Thyroid gland (tissue), 4 donors: ENCODE results near the gene SYNPO2. TPM values are rescaled to one million over a fixed set of nuclear protein-coding genes. Genes with fewer than 3 reads are reported as not detected.

ENCODE experiments used
- DNase-seq, 2 donors: peaks; one replicate each; pipeline ENCODE4 v3.0.0-alpha.2; 2019
- H3K27ac ChIP-seq, 3 donors: fragments of 200-600 bp; sonication (generic); 1 replicate in 2 of 3; 2 replicates in 1 of 3; pipeline ENCODE4 v1.5.1; 2016 to 2019; ENCODE audit warnings: mild to moderate bottlenecking in 1 of 3, moderate library complexity in 1 of 3
- H3K27me3 ChIP-seq: fragments of 200-600 bp; sonication (generic); one replicate; pipeline ENCODE4 v1.5.1; 2019
- H3K36me3 ChIP-seq, 2 donors: fragments of 200-600 bp; sonication (generic); one replicate each; pipeline ENCODE4 v1.5.1; 2016 to 2019
- H3K4me1 ChIP-seq, 2 donors: fragments of 200-600 bp; sonication (generic); one replicate each; pipeline ENCODE4 v1.5.1; 2017 to 2019
- H3K4me3 ChIP-seq, 3 donors: fragments of 200-600 bp; sonication (generic); replicated peaks in 1 of 3; 1 replicate in 2 of 3; 2 replicates in 1 of 3; pipeline ENCODE4 v1.5.1; 2016; ENCODE audit warnings: mild to moderate bottlenecking in 1 of 3
- H3K9me3 ChIP-seq: fragments of 200-600 bp; sonication (generic); one replicate; pipeline ENCODE4 v1.5.1; 2017
- CTCF ChIP-seq, 6 experiments: fragments of 200-600 bp in 3 of 6; fragments of 450-650 bp in 3 of 6; sonication (generic) in 3 of 6; IDR thresholded peaks; one replicate each; pipeline ENCODE4 v1.5.1; 2016 to 2019; ENCODE audit warnings: antibody characterized with exemption in 6 of 6, mild to moderate bottlenecking in 2 of 6, inconsistent platforms in 1 of 6, moderate library complexity in 1 of 6
- POLR2A ChIP-seq, 2 donors: fragments of 450-650 bp; IDR thresholded peaks; one replicate each; pipeline ENCODE4 v1.6.1; 2017; ENCODE audit warnings: antibody characterized with exemption in 2 of 2, mild to moderate bottlenecking in 2 of 2, moderate library complexity in 1 of 2
- WGBS, 2 donors: methylation state at CpG; one replicate each; pipeline ENCODE4 v1.1.5; 2017; 5-methylcytosine and 5-hydroxymethylcytosine counted together
- intact Hi-C: fragments of 100-400 bp; cut with DNase I; formaldehyde crosslinking; loops from one replicate; pipeline ENCODE4 v1.15.1; 2023
- total RNA-seq, 4 donors: library from RNA; depleted of rRNA; stranded (reverse); fragments of >200 nt; gene quantifications; one replicate each; pipeline ENCODE4 v1.2.3, GENCODE V29; 2016

Gene SYNPO2
- total RNA-seq, 4 donors from 2014 or later, result 11.4 to 37.8 (median 23.8) TPM

- intact Hi-C loops, result no loop called here
- Histone ChIP-seq H3K27ac (no peak overlapping the region), H3K4me1 (no peaks in the 10 kb centered on the region), H3K36me3 (no peaks in the 10 kb centered on the region), H3K27me3 (no peaks in the 10 kb centered on the region), H3K4me3 (no peak overlapping the region), H3K9me3 (no peaks in the 10 kb centered on the region)
- no peak for DNase-seq
- no peak for TF ChIP-seq CTCF (IDR thresholded peaks at IDR 0.05)
- TF ChIP-seq POLR2A (IDR thresholded peaks at IDR 0.05), result no peak
- 64 to 66% methylated on average over 2 of the region's 2 CpGs for WGBS, 2 donors
These were observed 194.0 kb downstream of the SYNPO2 start for GRCh38 chr4:119082661-119083060.

DNA sequence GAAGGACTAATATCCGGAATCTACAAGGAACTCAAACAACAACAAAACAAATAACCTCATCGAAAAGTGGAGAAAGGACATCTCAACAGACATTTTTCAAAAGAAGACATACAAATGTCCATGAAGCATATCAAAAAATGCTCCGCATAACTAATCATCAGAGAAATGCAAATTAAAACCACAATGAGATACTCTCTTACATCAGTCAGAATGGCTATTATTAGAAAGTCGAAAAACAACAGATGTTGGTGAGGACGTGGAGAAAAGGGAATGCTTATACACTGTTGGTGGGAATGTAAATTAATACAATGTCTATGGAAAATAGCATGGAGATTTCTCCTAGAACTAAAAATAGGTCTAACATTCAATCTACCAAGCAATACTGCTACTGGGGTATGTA, 195.9 kb downstream of the SYNPO2 start:
- no peak overlapping the region for H3K27ac ChIP-seq
- no peaks in the 10 kb centered on the region for H3K36me3 ChIP-seq
- H3K9me3 ChIP-seq, result no peaks in the 10 kb centered on the region
- no peaks in the 10 kb centered on the region for H3K4me1 ChIP-seq
- 68 to 74% methylated on average over 5 of the region's 5 CpGs for whole genome bisulfite sequencing, 2 donors
- intact Hi-C loops, result no loop called here
- no peak overlapping the region for H3K4me3 ChIP-seq
- DNase-seq, result no peak
- TF ChIP-seq POLR2A (IDR thresholded peaks at IDR 0.05) (no peak), CTCF (IDR thresholded peaks at IDR 0.05) (no peak)
- H3K27me3 ChIP-seq, result no peaks in the 10 kb centered on the region

DNA sequence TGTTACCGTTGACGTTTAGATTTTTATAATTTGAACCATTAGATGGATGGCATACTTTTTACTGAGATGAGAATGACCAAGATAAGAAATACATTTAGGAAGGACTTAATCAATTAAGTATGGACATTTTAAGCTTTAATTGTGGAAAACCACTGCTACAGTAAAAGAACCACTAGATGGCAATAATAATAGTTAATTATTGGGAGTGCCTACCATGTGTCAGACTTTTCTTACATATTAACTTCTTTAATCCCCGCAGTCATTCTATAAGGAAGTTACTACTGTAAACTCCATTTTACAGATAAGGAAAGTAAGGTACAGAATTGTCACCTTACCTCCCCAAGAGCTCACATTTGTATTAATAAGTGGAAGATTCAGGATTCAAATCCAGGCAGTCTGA, 198.5 kb downstream of the SYNPO2 start:
- TF ChIP-seq POLR2A (IDR thresholded peaks at IDR 0.05), result no peak
- TF ChIP-seq CTCF (IDR thresholded peaks at IDR 0.05), result no peak
- intact Hi-C loops, result no loop called here
- no peak for DNase-seq
- Histone ChIP-seq H3K4me1 (no peaks in the 10 kb centered on the region), H3K36me3 (no peaks in the 10 kb centered on the region), H3K27me3 (no peaks in the 10 kb centered on the region), H3K9me3 (no peaks in the 10 kb centered on the region), H3K4me3 (no peak overlapping the region), H3K27ac (no peak overlapping the region)
- WGBS, 2 donors, result 80 to 86% methylated on average over 3 of the region's 3 CpGs

DNA sequence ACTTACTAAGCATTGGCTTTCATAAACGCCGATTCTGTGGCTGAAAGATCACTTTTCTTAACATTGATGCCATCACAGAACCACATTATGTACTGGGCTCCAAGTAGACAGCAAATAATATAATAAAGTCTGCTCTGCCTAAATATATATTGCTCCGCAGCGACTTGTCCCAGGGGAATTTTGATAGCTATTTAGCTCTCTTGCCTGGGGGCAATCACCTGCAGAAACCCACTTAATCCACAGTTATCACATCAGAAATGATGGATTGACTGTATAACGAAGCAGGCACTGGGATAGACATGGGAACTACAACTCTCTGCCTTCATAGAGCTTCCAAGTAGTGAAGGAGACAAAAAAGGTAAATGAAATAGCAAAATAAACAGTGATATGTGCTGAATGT, 199.0 kb downstream of the SYNPO2 start:
- Histone ChIP-seq H3K4me1 (no peaks in the 10 kb centered on the region), H3K36me3 (no peaks in the 10 kb centered on the region), H3K27me3 (no peaks in the 10 kb centered on the region), H3K27ac (no peak overlapping the region), H3K9me3 (no peaks in the 10 kb centered on the region), H3K4me3 (no peak overlapping the region)
- TF ChIP-seq POLR2A (IDR thresholded peaks at IDR 0.05) (no peak), CTCF (IDR thresholded peaks at IDR 0.05) (no peak)
- 74 to 88% methylated on average over 5 of the region's 5 CpGs for WGBS, 2 donors
- intact Hi-C loops, result no loop called here
- no peak for DNase-seq

- Histone ChIP-seq H3K27me3 (no peaks in the 10 kb centered on the region), H3K9me3 (no peaks in the 10 kb centered on the region), H3K27ac (no peak overlapping the region), H3K4me1 (no peaks in the 10 kb centered on the region), H3K36me3 (no peaks in the 10 kb centered on the region), H3K4me3 (no peak overlapping the region)
- TF ChIP-seq CTCF (IDR thresholded peaks at IDR 0.05), result no peak
- no peak for TF ChIP-seq POLR2A (IDR thresholded peaks at IDR 0.05)
- intact Hi-C loops, result no loop called here
- 75 to 76% methylated on average over 5 of the region's 5 CpGs for WGBS, 2 donors
- no peak for DNase-seq
These were observed 204.6 kb downstream of the SYNPO2 start for GRCh38 chr4:119093042-119093827.
